Medulla oblongata (tissue), 1 donor: ENCODE data around the gene CCDC86.

Experiments
- DNase-seq: peaks from one replicate; pipeline ENCODE4 v3.0.0-alpha.2; 2015; ENCODE audit errors: extremely low spot score

The CCDC86 gene

GRCh38 chr11:60852982-60853950 is 11.4 kb downstream of the CCDC86 start:
- no peak for DNase-seq

DNA sequence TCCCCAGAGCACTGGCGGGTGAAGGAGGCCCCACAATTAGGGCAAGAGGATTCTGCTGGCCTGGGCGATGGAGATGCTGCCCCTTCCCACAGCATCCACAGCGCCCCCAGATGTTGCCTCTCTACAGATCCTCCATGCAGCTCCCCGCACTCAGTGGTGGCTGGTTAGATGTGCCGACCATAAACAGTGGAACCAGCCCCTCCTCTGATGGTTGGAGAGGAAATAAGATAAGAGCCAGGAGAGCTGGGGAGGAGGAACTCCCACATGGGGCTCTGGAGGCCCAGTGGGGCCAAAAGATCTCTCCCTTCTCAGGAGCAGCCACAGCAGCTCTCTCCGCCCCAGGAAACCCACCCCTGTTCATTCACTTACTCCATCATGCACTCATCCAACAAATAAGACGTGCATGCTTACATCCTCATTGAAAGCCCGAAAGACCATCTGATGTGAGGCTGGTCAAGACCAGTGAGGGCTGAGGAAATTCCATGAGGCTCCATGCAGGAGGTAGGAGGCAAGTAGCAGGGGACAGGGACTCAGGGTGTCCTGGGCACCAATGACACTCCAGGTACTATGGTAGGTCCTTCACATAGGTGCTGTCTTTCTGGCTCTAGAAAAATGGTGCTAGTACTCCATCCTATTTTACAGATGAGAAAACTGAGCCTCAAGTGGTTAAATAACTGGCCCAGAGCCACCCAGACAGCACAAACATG is 12.4 kb downstream of the CCDC86 start:
- no peak for DNase-seq

GRCh38 chr11:60854847-60855725 is 13.2 kb downstream of the CCDC86 start:
- DNase-seq: no peak

DNA sequence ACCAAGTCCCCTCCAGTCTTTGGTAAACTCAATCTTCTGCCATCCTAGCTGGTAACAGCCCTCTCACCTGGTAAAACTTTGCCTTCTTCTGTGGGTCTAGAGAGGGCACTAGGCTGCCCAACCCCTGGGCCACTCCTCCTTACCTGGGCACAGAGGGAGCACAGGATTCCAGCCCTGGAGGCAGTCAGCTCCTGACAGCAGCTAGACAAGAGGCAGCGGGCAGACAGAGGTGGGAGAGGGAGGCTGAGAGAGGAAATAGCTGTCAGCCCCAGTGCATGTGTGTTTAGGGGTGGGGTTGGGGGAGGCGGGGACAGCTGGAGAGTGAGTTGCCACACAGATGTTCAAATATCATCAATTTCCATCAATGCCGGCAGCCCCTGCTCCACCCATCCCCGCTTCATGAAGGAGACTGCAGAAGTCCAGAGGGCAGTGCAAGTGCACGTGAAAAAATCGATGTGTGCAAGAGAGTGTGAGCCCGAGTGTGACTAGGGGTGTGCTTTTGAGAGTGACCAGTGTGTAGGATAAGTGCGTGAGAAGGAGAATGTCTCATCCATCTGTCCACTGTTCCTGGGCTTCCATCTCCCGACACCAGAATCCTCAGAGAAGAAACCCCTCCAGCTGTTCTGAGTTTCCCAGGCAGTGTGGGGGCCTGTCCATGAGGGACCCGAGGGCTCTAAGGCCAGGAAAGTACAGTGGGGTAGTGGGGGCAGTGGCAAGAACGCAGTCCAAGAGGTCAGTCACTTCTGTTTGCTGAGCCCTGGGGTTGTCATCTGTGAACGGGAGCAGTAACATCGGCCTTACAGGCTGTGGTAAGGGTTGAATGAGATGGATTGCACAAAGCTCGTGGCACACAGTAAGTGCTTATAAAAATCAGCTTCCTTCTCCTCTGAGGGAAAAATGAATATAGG is 14.1 kb downstream of the CCDC86 start, which contains the start of gene PTGDR2:
PTGDR2 (minus strand) TSS at position 225 of the 908 bp plus-strand sequence. CDS start 2,228 bp downstream, outside the sequence.
- DNase-seq: no peak

DNA sequence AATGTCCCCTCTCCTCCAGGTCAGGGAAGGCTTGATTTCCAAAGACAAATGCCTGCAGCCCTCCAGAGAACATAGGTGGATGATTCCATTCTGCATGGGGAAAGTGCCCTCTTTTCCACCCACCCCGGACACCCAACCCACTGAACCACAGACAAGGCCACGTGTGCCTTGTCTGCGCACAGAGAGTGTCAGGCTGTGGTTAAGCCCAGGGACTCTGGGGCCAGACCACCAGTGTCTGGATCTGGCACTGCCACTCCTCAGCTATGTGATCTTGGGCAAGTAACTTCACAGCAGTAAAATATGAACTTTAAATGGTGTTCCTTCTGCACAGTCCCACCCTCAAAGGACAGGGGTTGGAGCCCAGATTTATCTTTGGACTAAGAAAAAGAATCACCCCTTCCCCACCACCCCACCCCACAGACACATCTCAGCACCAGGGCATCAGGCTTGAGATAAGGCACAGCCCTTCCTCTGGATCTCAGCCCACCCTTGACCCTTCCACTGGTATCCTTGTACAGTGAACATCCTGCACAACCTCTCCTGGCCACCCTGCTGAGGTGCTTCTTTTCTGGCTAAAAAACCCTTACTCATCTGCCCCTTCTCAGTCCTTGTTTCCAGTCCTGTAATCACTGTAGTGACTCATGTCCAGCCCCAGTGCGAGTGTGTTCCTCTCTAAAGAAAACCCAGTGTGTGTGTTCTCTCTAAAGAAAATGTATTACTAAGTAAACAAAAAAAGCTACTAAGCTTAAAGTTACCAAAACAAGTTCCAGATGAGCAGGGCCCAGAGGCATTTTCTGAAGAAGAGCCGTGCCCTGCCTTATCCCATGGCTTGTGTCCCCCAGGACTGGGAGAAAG is 15.7 kb downstream of the CCDC86 start:
- no peak for DNase-seq

DNA sequence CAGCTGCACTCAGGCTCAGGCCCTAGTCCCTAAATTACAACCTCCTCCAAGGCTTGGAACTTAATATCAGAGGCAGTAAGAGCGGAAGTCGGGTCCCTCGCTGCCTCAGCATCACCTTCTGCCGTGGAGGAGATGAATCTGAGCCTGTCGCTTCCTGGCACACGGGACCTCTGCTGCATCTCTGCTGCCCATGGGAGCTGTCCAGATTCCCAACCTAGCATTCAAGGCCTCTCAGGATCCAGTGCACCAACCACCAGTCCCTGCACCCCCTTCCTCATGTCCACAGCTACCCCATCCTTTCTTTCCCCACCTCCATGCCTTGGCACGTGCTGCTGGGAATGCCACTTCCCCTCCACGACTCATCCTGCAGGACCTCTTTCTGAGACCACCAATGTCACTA is 16.3 kb downstream of the CCDC86 start:
- DNase-seq: no peak

GRCh38 chr11:60858731-60859464 is 17.0 kb downstream of the CCDC86 start:
- DNase-seq: no peak

DNA sequence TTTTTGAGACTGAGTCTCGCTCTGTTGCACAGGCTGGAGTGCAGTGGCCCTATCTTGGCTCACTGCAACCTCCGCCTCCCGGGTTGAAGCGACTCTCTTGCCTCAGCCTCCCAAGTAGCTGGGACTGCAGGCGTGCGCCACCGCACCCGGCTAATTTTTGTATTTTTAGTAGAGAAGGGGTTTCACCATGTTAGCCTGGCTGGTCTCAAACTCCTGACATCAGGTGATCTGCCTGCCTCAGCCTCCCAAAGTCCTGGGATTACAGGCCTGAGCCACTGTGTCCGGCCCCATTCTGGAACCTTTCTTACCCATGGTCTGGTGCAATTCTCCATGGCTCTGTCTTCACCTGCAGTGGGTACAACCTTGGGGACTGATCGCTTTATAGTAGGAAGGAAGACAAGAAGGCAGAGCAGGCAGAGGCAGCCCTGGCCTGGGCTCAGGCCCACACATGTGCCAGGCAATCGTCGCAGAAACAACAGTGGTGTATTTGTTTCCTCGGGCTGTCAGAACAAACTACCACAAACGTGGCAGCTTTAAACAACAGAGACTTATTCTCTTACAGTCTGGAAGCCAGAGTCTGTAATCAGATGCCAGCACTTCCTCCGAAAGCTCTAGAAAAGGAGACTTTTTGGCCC is 17.8 kb downstream of the CCDC86 start:
- peak; percentile 82 for DNase-seq

DNA sequence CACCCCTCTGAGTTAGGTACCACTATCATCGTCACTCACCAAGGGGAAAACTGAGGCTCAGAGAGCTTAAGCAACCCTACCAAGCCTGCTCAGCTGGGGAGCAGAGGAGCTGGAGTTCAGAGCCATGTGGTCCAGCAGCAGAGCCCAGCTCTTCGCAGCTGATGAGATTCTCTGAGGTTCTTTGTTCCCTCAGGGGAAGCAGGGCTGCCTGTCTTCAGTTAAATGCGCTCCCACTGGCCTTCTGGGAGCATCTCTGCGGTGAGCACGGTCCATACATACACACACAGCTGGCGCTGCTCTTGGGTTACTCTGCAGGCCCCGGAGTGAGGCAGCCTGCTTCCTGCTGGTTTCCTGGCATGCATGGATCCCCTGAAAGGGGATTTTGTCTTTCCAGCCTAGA is 19.0 kb downstream of the CCDC86 start:
- peak; percentile 66 for DNase-seq

DNA sequence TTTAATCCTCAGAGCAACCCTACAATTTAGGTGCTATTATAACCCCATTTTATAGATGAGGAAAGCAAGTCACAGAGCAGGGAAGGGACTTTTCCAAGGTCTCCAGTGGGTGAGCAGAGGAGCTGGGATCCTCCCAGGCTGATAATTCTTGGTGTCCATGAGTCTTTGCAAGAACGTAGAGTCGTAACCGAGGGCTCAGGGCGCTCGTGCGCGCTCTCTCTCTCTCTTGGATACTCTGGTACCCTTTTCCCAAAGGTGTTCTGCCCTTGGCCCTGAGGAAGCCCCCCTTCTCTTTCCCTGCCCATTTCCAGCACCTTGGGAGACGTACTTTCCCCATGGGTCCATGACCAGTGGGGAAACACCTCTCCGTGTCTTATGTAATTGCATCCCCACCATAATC is 20.3 kb downstream of the CCDC86 start:
- no peak for DNase-seq

- DNase-seq: no peak
Observed at GRCh38 chr11:60863550-60864521, 21.9 kb downstream of the CCDC86 start.

DNA sequence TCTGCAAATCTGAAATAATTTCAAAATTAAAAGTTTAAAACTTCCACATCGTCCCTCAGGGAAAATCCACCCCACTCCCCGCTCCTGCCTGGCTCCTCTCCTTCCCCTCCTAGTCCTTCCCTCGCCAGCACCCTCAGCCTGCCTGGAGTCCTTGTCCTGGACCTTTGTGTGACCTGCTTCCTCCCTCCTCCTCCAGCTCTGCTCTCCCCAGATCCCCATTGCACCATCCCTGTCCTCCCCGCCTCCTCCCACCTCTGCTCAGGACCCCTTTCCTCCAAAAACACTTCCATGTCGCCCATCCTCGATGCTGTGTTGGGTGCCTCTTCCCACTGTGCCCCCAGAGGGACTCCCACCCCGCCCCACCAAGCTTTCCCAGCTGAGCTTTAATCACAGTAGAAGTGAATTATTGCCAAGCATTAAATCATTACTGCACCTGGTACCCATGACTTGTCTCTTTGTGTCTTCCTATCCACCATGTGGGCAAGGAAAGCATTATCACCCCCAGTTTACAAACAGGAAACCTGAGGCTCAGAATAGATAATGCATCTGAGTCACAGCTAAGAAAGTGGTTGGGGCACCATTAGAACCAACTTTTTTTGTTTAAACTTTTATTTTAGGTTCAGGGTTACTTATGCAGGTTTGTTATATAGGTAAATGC is 23.1 kb downstream of the CCDC86 start:
- DNase-seq: no peak

- DNase-seq: no peak
Observed at GRCh38 chr11:60866911-60867870, 25.3 kb downstream of the CCDC86 start, which contains the start of gene ZP1. Gene ZP1, plus strand, starts transcription at chr11:60867542. Its CDS starts 20 bp downstream, at chr11:60867562.

GRCh38 chr11:60867871-60868681 is 26.2 kb downstream of the CCDC86 start:
- DNase-seq: no peak
